ENCODE measurements around the gene MTG1.

- TF ChIP-seq CTCF (IDR thresholded peaks at IDR 0.05) (no peak), EP300 (IDR thresholded peaks at IDR 0.05) (no peak), POLR2A (IDR thresholded peaks at IDR 0.05) (no peak), POLR2AphosphoS5 (IDR thresholded peaks at IDR 0.05) (no peak)
Measured at GRCh38 chr10:133460208-133460769, 66.3 kb downstream of the MTG1 start.

All from sigmoid colon (tissue), 4 donors.